ENCODE data around the gene PTOV1.

PTOV1 gene

GRCh38 chr19:49843265-49843664, 7.7 kb upstream of the PTOV1 start:
- H2BK12ac ChIP-seq (ENCODE audit: low read length in 2 of 2): no peak overlapping the region
- 100% methylated on average over 2 of the region's 3 CpGs for WGBS
- no peak overlapping the region for H2AK5ac ChIP-seq (ENCODE audit: low read length, severe bottlenecking)
- peaks cover 28 to 30% of the 10 kb centered on the region in 2 experiments for H3K36me3 ChIP-seq (ENCODE audit: control insufficient read depth in 1 of 2, insufficient read depth in 2 of 2, low read depth in 1 of 2, low read length in 2 of 2)
- H3K4ac ChIP-seq (ENCODE audit: low read depth in 1 of 2, low read length in 2 of 2): no peak overlapping the region
- H3K4me3 ChIP-seq (ENCODE audit: insufficient read depth in 1 of 2, low read depth in 1 of 2, low read length in 2 of 2): no peak overlapping the region
- no peak for DNase-seq
- no peak overlapping the region for H2BK5ac ChIP-seq (ENCODE audit: low read depth, low read length, poor library complexity, severe bottlenecking)
- H3K27ac ChIP-seq (ENCODE audit: low read length, poor library complexity, severe bottlenecking): no peak overlapping the region
- no peak overlapping the region for H3K9ac ChIP-seq (ENCODE audit: low read length)
- H3K4me2 ChIP-seq (ENCODE audit: low read length, poor library complexity, severe bottlenecking): no peak overlapping the region
- H4K8ac ChIP-seq (ENCODE audit: low read length): no peak overlapping the region
- H2BK120ac ChIP-seq (ENCODE audit: low read depth, low read length): no peak overlapping the region
- H3K14ac ChIP-seq (ENCODE audit: low read length in 2 of 2): no peak overlapping the region
- H2AFZ ChIP-seq (ENCODE audit: low read depth, low read length): no peak overlapping the region
- H3K27me3 ChIP-seq (ENCODE audit: control insufficient read depth in 1 of 2, insufficient read depth in 1 of 2, low read length in 2 of 2): no peaks in the 10 kb centered on the region
- peaks cover 15% of the 10 kb centered on the region for H3K79me1 ChIP-seq (replicated peaks; ENCODE audit: low read length, poor library complexity, severe bottlenecking)
- no peak overlapping the region for H3K23ac ChIP-seq (ENCODE audit: low read length in 2 of 2)
- no peak overlapping the region for H2BK15ac ChIP-seq (ENCODE audit: low read depth, poor library complexity, severe bottlenecking)
- no peak overlapping the region for H3K18ac ChIP-seq (ENCODE audit: low read depth in 1 of 2, low read length in 2 of 2)
- H3K4me1 ChIP-seq (ENCODE audit: control insufficient read depth, insufficient read depth, low read depth, low read length): peaks cover 3% of the 10 kb centered on the region
- H3K9me3 ChIP-seq (ENCODE audit: control insufficient read depth, low read length): no peaks in the 10 kb centered on the region
- no peak overlapping the region for H4K91ac ChIP-seq (ENCODE audit: low read length)

- Histone ChIP-seq H3K14ac (ENCODE audit: low read length in 2 of 2) (no peak overlapping the region), H3K4me2 (ENCODE audit: low read length, poor library complexity, severe bottlenecking) (no peak overlapping the region), H2BK15ac (ENCODE audit: low read depth, poor library complexity, severe bottlenecking) (no peak overlapping the region), H3K23ac (ENCODE audit: low read length in 2 of 2) (no peak overlapping the region), H3K9ac (ENCODE audit: low read length) (no peak overlapping the region), H3K79me1 (replicated peaks; ENCODE audit: low read length, poor library complexity, severe bottlenecking) (peaks cover 16% of the 10 kb centered on the region), H3K27me3 (ENCODE audit: control insufficient read depth in 1 of 2, insufficient read depth in 1 of 2, low read length in 2 of 2) (no peaks in the 10 kb centered on the region), H3K9me3 (ENCODE audit: control insufficient read depth, low read length) (no peaks in the 10 kb centered on the region), H3K4me3 (ENCODE audit: insufficient read depth in 1 of 2, low read depth in 1 of 2, low read length in 2 of 2) (no peak overlapping the region), H3K4me1 (ENCODE audit: control insufficient read depth, insufficient read depth, low read depth, low read length) (peaks cover 6% of the 10 kb centered on the region), H2AFZ (ENCODE audit: low read depth, low read length) (no peak overlapping the region), H2BK120ac (ENCODE audit: low read depth, low read length) (no peak overlapping the region), H4K8ac (ENCODE audit: low read length) (no peak overlapping the region), H3K18ac (ENCODE audit: low read depth in 1 of 2, low read length in 2 of 2) (no peak overlapping the region), H3K27ac (ENCODE audit: low read length, poor library complexity, severe bottlenecking) (no peak overlapping the region), H2AK5ac (ENCODE audit: low read length, severe bottlenecking) (no peak overlapping the region), H3K4ac (ENCODE audit: low read depth in 1 of 2, low read length in 2 of 2) (no peak overlapping the region), H2BK12ac (ENCODE audit: low read length in 2 of 2) (no peak overlapping the region), H3K36me3 (ENCODE audit: control insufficient read depth in 1 of 2, insufficient read depth in 2 of 2, low read depth in 1 of 2, low read length in 2 of 2) (peaks cover 19 to 21% of the 10 kb centered on the region in 2 experiments), H4K91ac (ENCODE audit: low read length) (no peak overlapping the region), H2BK5ac (ENCODE audit: low read depth, low read length, poor library complexity, severe bottlenecking) (no peak overlapping the region)
- DNase-seq: no peak
- WGBS: 92% methylated on average over 17 of the region's 18 CpGs
These were observed 6.5 kb upstream of the PTOV1 start for GRCh38 chr19:49844138-49845095.

- no peak for DNase-seq
- Histone ChIP-seq H3K18ac (ENCODE audit: low read depth in 1 of 2, low read length in 2 of 2) (no peak overlapping the region), H2BK120ac (ENCODE audit: low read depth, low read length) (no peak overlapping the region), H2BK15ac (ENCODE audit: low read depth, poor library complexity, severe bottlenecking) (no peak overlapping the region), H4K8ac (ENCODE audit: low read length) (no peak overlapping the region), H2AK5ac (ENCODE audit: low read length, severe bottlenecking) (no peak overlapping the region), H3K9me3 (ENCODE audit: control insufficient read depth, low read length) (no peaks in the 10 kb centered on the region), H3K27me3 (ENCODE audit: control insufficient read depth in 1 of 2, insufficient read depth in 1 of 2, low read length in 2 of 2) (no peaks in the 10 kb centered on the region), H3K14ac (ENCODE audit: low read length in 2 of 2) (no peak overlapping the region), H3K27ac (ENCODE audit: low read length, poor library complexity, severe bottlenecking) (no peak overlapping the region), H3K4ac (ENCODE audit: low read depth in 1 of 2, low read length in 2 of 2) (no peak overlapping the region), H4K91ac (ENCODE audit: low read length) (no peak overlapping the region), H3K36me3 (ENCODE audit: control insufficient read depth in 1 of 2, insufficient read depth in 2 of 2, low read depth in 1 of 2, low read length in 2 of 2) (peaks cover 10 to 11% of the 10 kb centered on the region in 2 experiments), H3K23ac (ENCODE audit: low read length in 2 of 2) (no peak overlapping the region), H3K4me1 (ENCODE audit: control insufficient read depth, insufficient read depth, low read depth, low read length) (peaks cover 10% of the 10 kb centered on the region), H3K79me1 (replicated peaks; ENCODE audit: low read length, poor library complexity, severe bottlenecking) (peaks cover 21% of the 10 kb centered on the region), H2BK12ac (ENCODE audit: low read length in 2 of 2) (no peak overlapping the region), H3K4me3 (ENCODE audit: insufficient read depth in 1 of 2, low read depth in 1 of 2, low read length in 2 of 2) (no peak overlapping the region), H3K4me2 (ENCODE audit: low read length, poor library complexity, severe bottlenecking) (no peak overlapping the region), H2AFZ (ENCODE audit: low read depth, low read length) (no peak overlapping the region), H3K9ac (ENCODE audit: low read length) (no peak overlapping the region), H2BK5ac (ENCODE audit: low read depth, low read length, poor library complexity, severe bottlenecking) (no peak overlapping the region)
- WGBS: 97% methylated on average over 2 of the region's 3 CpGs
These were observed 5.5 kb upstream of the PTOV1 start for GRCh38 chr19:49845414-49845813.

- Histone ChIP-seq H3K4me2 (ENCODE audit: low read length, poor library complexity, severe bottlenecking) (no peak overlapping the region), H2BK5ac (ENCODE audit: low read depth, low read length, poor library complexity, severe bottlenecking) (no peak overlapping the region), H3K14ac (ENCODE audit: low read length in 2 of 2) (no peak overlapping the region), H2BK12ac (ENCODE audit: low read length in 2 of 2) (no peak overlapping the region), H3K9me3 (ENCODE audit: control insufficient read depth, low read length) (no peaks in the 10 kb centered on the region), H2BK120ac (ENCODE audit: low read depth, low read length) (no peak overlapping the region), H3K36me3 (ENCODE audit: control insufficient read depth in 1 of 2, insufficient read depth in 2 of 2, low read depth in 1 of 2, low read length in 2 of 2) (peaks cover 2 to 4% of the 10 kb centered on the region in 2 experiments), H2BK15ac (ENCODE audit: low read depth, poor library complexity, severe bottlenecking) (no peak overlapping the region), H2AFZ (ENCODE audit: low read depth, low read length) (no peak overlapping the region), H4K91ac (ENCODE audit: low read length) (no peak overlapping the region), H3K4me3 (ENCODE audit: insufficient read depth in 1 of 2, low read depth in 1 of 2, low read length in 2 of 2) (no peak overlapping the region), H3K27me3 (ENCODE audit: control insufficient read depth in 1 of 2, insufficient read depth in 1 of 2, low read length in 2 of 2) (no peaks in the 10 kb centered on the region), H3K9ac (ENCODE audit: low read length) (no peak overlapping the region), H3K4me1 (ENCODE audit: control insufficient read depth, insufficient read depth, low read depth, low read length) (peaks cover 10% of the 10 kb centered on the region), H3K4ac (ENCODE audit: low read depth in 1 of 2, low read length in 2 of 2) (no peak overlapping the region), H3K18ac (ENCODE audit: low read depth in 1 of 2, low read length in 2 of 2) (no peak overlapping the region), H2AK5ac (ENCODE audit: low read length, severe bottlenecking) (no peak overlapping the region), H4K8ac (ENCODE audit: low read length) (no peak overlapping the region), H3K27ac (ENCODE audit: low read length, poor library complexity, severe bottlenecking) (no peak overlapping the region), H3K79me1 (replicated peaks; ENCODE audit: low read length, poor library complexity, severe bottlenecking) (peaks cover 15% of the 10 kb centered on the region), H3K23ac (ENCODE audit: low read length in 2 of 2) (no peak overlapping the region)
- no peak for DNase-seq
- WGBS: 100% methylated on average over 1 of the region's 5 CpGs
These were observed 4.6 kb upstream of the PTOV1 start for GRCh38 chr19:49846408-49846807.
